T-helper 1 cell (primary cell): ENCODE results near the gene THBS1.

Source experiments
- DNase-seq, 5 donors: peaks; one replicate each; pipeline ENCODE4 v3.0.0-alpha.2; 2012 to 2020

The THBS1 gene

GRCh38 chr15:39609166-39609916 lies 28.5 kb downstream of the THBS1 start:
- DNase-seq, result no peak

- DNase-seq, result no peak
Observed at GRCh38 chr15:39610665-39611064, 29.8 kb downstream of the THBS1 start.

GRCh38 chr15:39613271-39613670 lies 32.4 kb downstream of the THBS1 start:
- no peak for DNase-seq

- no peak for DNase-seq
Observed at GRCh38 chr15:39613861-39614260, 33.0 kb downstream of the THBS1 start.

GRCh38 chr15:39616731-39617455 lies 36.0 kb downstream of the THBS1 start:
- DNase-seq, result no peak

- no peak for DNase-seq
Observed at GRCh38 chr15:39618063-39618823, 37.4 kb downstream of the THBS1 start.

- DNase-seq, result no peak
Observed at GRCh38 chr15:39621210-39621609, 40.3 kb downstream of the THBS1 start.

GRCh38 chr15:39621976-39622375 lies 41.1 kb downstream of the THBS1 start:
- DNase-seq, result no peak

GRCh38 chr15:39622660-39623516 lies 42.0 kb downstream of the THBS1 start:
- no peak for DNase-seq

- peak in 3 of 5 donors; percentile 24 to 91 (median 35) for DNase-seq
Observed at GRCh38 chr15:39623529-39623931, 42.7 kb downstream of the THBS1 start.

- DNase-seq, result peak; percentile 27 to 93 (median 54)
Observed at GRCh38 chr15:39624806-39625205, 43.9 kb downstream of the THBS1 start.

- no peak for DNase-seq
Observed at GRCh38 chr15:39625451-39625850, 44.6 kb downstream of the THBS1 start.

- DNase-seq, result peak in 1 of 5 donors; percentile 49
Observed at GRCh38 chr15:39625856-39626255, 45.0 kb downstream of the THBS1 start.

GRCh38 chr15:39627451-39628143 lies 46.7 kb downstream of the THBS1 start:
- no peak for DNase-seq

- DNase-seq, result no peak
Observed at GRCh38 chr15:39628144-39628508, 47.2 kb downstream of the THBS1 start.

- no peak for DNase-seq
Observed at GRCh38 chr15:39628546-39629257, 47.8 kb downstream of the THBS1 start.

GRCh38 chr15:39629371-39629770 lies 48.5 kb downstream of the THBS1 start:
- DNase-seq, result peak in 4 of 5 donors; percentile 37 to 87 (median 42)

- no peak for DNase-seq
Observed at GRCh38 chr15:39629906-39630305, 49.0 kb downstream of the THBS1 start.

- DNase-seq, result no peak
Observed at GRCh38 chr15:39631357-39631756, 50.5 kb downstream of the THBS1 start.

GRCh38 chr15:39638041-39638440 lies 57.2 kb downstream of the THBS1 start:
- DNase-seq, result no peak

GRCh38 chr15:39639037-39639436 lies 58.2 kb downstream of the THBS1 start:
- no peak for DNase-seq
